Measurements from ENCODE around the gene USP13. TPM values are rescaled to one million over a fixed set of nuclear protein-coding genes. Genes with fewer than 3 reads are reported as not detected.

Gene USP13
- total and polyA plus RNA-seq, 2 of the 13 experiments (the other 11 are each of a cell fraction or from before 2014, with no cell fraction given), result 15.9 to 36.7 TPM

GRCh38 chr3:179606534-179607085 is 46.2 kb upstream of the USP13 start (continued):
- TF ChIP-seq RERE (CRISPR knock-in tag; IDR thresholded peaks at IDR 0.05; ENCODE audit: low read depth), result no peak
- no peak for TF ChIP-seq HNF1B (CRISPR knock-in tag; IDR thresholded peaks at IDR 0.05)
- no peak for TF ChIP-seq ZFP37 (CRISPR knock-in tag; IDR thresholded peaks at IDR 0.05; ENCODE audit: borderline replicate concordance)
- TF ChIP-seq SMARCC2 (IDR thresholded peaks at IDR 0.05), result no peak
- TF ChIP-seq ETS1 (CRISPR knock-in tag; IDR thresholded peaks at IDR 0.05), result no peak
- no peak for TF ChIP-seq ZNF296 (CRISPR knock-in tag; conservative IDR thresholded peaks at IDR 0.05)
- TF ChIP-seq NFKB2 (CRISPR knock-in tag; IDR thresholded peaks at IDR 0.05; ENCODE audit: borderline replicate concordance), result no peak
- TF ChIP-seq GATAD2A (CRISPR knock-in tag; IDR thresholded peaks at IDR 0.05), result no peak
- no peak for TF ChIP-seq NBN (conservative IDR thresholded peaks at IDR 0.05)
- TF ChIP-seq UBTF (CRISPR knock-in tag; IDR thresholded peaks at IDR 0.05), result no peak

Measured in HepG2 (cell line).